GM18520 (cell line): ENCODE measurements around the gene HSD3B7.
"Not testable (repeated sequence)": the region's sequence is repeated elsewhere in the genome, so short reads cannot be mapped to it uniquely, and the experiment has no call there.

ENCODE experiments used
- ATAC-seq: cut with Tn5 transposase; IDR thresholded peaks from one replicate; pipeline ENCODE4 v1.9.1; 2021; ENCODE audit not compliant: unreplicated experiment

The HSD3B7 gene

GRCh38 chr16:30984669-30985400, at the start of gene HSD3B7:
Gene HSD3B7 (plus strand): TSS chr16:30985207. CDS start chr16:30985659, 452 bp downstream.
- no peak for ATAC-seq

- ATAC-seq: no peak
Measured at GRCh38 chr16:30937692-30938091, 47.3 kb upstream of the HSD3B7 start.

- ATAC-seq: not testable (repeated sequence)
Measured at GRCh38 chr16:30939571-30939970, 45.4 kb upstream of the HSD3B7 start.

- ATAC-seq: peak; percentile 86
Measured at GRCh38 chr16:30941600-30942425, 43.2 kb upstream of the HSD3B7 start.

GRCh38 chr16:30942426-30942806, 42.6 kb upstream of the HSD3B7 start:
- ATAC-seq: no peak

- no peak for ATAC-seq
Measured at GRCh38 chr16:30944352-30944751, 40.7 kb upstream of the HSD3B7 start.

- ATAC-seq: no peak
Measured at GRCh38 chr16:30946671-30947540, 38.1 kb upstream of the HSD3B7 start.

GRCh38 chr16:30947541-30947858, 37.5 kb upstream of the HSD3B7 start:
- no peak for ATAC-seq

- ATAC-seq: no peak
Measured at GRCh38 chr16:30947859-30948666, 36.9 kb upstream of the HSD3B7 start.

GRCh38 chr16:30948667-30949649, 36.0 kb upstream of the HSD3B7 start, which contains the start of gene ORAI3:
Gene ORAI3 (plus strand): TSS chr16:30949068. CDS start chr16:30949290, 222 bp downstream.
- peak; percentile 46 for ATAC-seq

GRCh38 chr16:30949650-30950515, 35.1 kb upstream of the HSD3B7 start:
- ATAC-seq: peak; percentile 34

- no peak for ATAC-seq
Measured at GRCh38 chr16:30950516-30951065, 34.4 kb upstream of the HSD3B7 start.

GRCh38 chr16:30951193-30951592, 33.8 kb upstream of the HSD3B7 start:
- no peak for ATAC-seq

GRCh38 chr16:30951750-30952149, 33.3 kb upstream of the HSD3B7 start:
- no peak for ATAC-seq

- no peak for ATAC-seq
Measured at GRCh38 chr16:30953111-30953510, 31.9 kb upstream of the HSD3B7 start.

- peak; percentile 22 for ATAC-seq
Measured at GRCh38 chr16:30953511-30954124, 31.4 kb upstream of the HSD3B7 start.

- no peak for ATAC-seq
Measured at GRCh38 chr16:30954993-30955392, 30.0 kb upstream of the HSD3B7 start.
